HepG2 (cell line): Measurements from ENCODE around the gene MICAL3. TPM values are rescaled to one million over a fixed set of nuclear protein-coding genes. Genes with fewer than 3 reads are reported as not detected.

Experiments used
- HNRNPLL ChIP-seq: fragments of 200-400 bp; formaldehyde crosslinking; IDR thresholded peaks from 2 replicates; pipeline ENCODE4 v1.6.1; 2017; ENCODE audit warnings: mild to moderate bottlenecking, low read depth, low read length; ENCODE audit not compliant: poor library complexity, severe bottlenecking
- NAIF1 ChIP-seq: sonication (generic); formaldehyde crosslinking; IDR thresholded peaks from 2 replicates; pipeline ENCODE4 v1.5.0; 2020; ENCODE audit warnings: mild to moderate bottlenecking, missing genetic modification reagents, borderline replicate concordance
- REXO4 ChIP-seq: sonication (generic); formaldehyde crosslinking; IDR thresholded peaks from 2 replicates; pipeline ENCODE4 v1.8.0; 2022; ENCODE audit warnings: missing genetic modification reagents, mild to moderate bottlenecking, borderline replicate concordance
- RXRA ChIP-seq: sonication (generic); formaldehyde crosslinking; IDR thresholded peaks from 2 replicates; pipeline ENCODE4 v1.5.1; 2020; ENCODE audit warnings: missing genetic modification reagents
- SIX1 ChIP-seq: sonication (generic); formaldehyde crosslinking; IDR thresholded peaks from 2 replicates; pipeline ENCODE4 v1.4.0; 2020; ENCODE audit warnings: missing genetic modification reagents, borderline replicate concordance
- SMC3 ChIP-seq: IDR thresholded peaks from 2 replicates; pipeline ENCODE4 v1.6.1; 2011; ENCODE audit warnings: low read length, improper control_type of control experiment
- SRY ChIP-seq: sonication (generic); formaldehyde crosslinking; IDR thresholded peaks from 2 replicates; pipeline ENCODE4 v1.8.0; 2022; ENCODE audit warnings: mild to moderate bottlenecking, missing genetic modification reagents
- TEAD3 ChIP-seq: optimal IDR thresholded peaks from 2 replicates; pipeline ENCODE3; 2016; ENCODE audit warnings: borderline replicate concordance
- ZBTB40 ChIP-seq, 2 experiments: fragments of 450-650 bp in 1 of 2; sonication (generic) in 1 of 2; formaldehyde crosslinking in 1 of 2; IDR thresholded peaks; 2 replicates each; pipeline versions ENCODE4 v1.6.1 to v1.8.0; 2016 to 2022; ENCODE audit warnings: antibody characterized with exemption in 1 of 2, mild to moderate bottlenecking in 1 of 2, missing genetic modification reagents in 1 of 2
- ZC3H13 ChIP-seq: sonication (generic); formaldehyde crosslinking; IDR thresholded peaks from 2 replicates; pipeline ENCODE4 v1.8.1; 2023; ENCODE audit warnings: mild to moderate bottlenecking, missing genetic modification reagents, moderate library complexity
- ZNF335 ChIP-seq: sonication (generic); formaldehyde crosslinking; IDR thresholded peaks from 2 replicates; pipeline ENCODE4 v1.4.0; 2020; ENCODE audit warnings: missing genetic modification reagents
- ZNF660 ChIP-seq: sonication (generic); formaldehyde crosslinking; IDR thresholded peaks from 2 replicates; pipeline ENCODE4 v1.5.1; 2020; ENCODE audit warnings: mild to moderate bottlenecking, low read depth, missing genetic modification reagents, borderline replicate concordance
- polyA plus RNA-seq, 8 experiments: library from polyadenylated mRNA; depleted of rRNA in 3 of 8; stranded (reverse) in 7 of 8; unstranded in 1 of 8; fragments of >200 nt; fragmentation: Illumina TruSeq in 4 of 8; extraction: Trizol in 4 of 8; gene quantifications; 2 replicates each; pipeline versions ENCODE4 v1.2.1 to v1.2.3, GENCODE V29; 2011 to 2016; ENCODE audit warnings: low read depth in 4 of 8, missing spikeins in 1 of 8, mixed read lengths in 1 of 8; ENCODE audit not compliant: insufficient read depth in 1 of 8
- total RNA-seq, 5 experiments: library from RNA; depleted of rRNA; stranded (reverse); fragments of >200 nt; fragmentation: Illumina TruSeq; extraction: Trizol; gene quantifications; 2 replicates each; pipeline ENCODE4 v1.2.3, GENCODE V29; 2016; ENCODE audit warnings: low read depth in 1 of 5
- TF ChIP-seq, protein P1 (sequence below): sonication (generic); formaldehyde crosslinking; IDR thresholded peaks from 2 replicates; pipeline ENCODE4 v1.5.0; 2020; ENCODE audit warnings: mild to moderate bottlenecking, missing genetic modification reagents, borderline replicate concordance

The MICAL3 gene
- total and polyA plus RNA-seq, 2 of the 13 experiments (the other 11 are each of a cell fraction or from before 2014, with no cell fraction given) = 5.3 to 12.5 TPM

- TF ChIP-seq ZNF335 = no peak
- no peak for TF ChIP-seq HNRNPLL
- no peak for TF ChIP-seq ZBTB40 (IDR thresholded peaks at IDR 0.05)
- TF ChIP-seq ZBTB40 (CRISPR knock-in tag; IDR thresholded peaks at IDR 0.05) = no peak; the same call in 1 of the 2 replicates
- TF ChIP-seq ZC3H13 = no peak
- no peak for TF ChIP-seq ZNF660 (CRISPR knock-in tag)
- TF ChIP-seq TEAD3 (CRISPR knock-in tag) = no peak
- TF ChIP-seq REXO4 (CRISPR knock-in tag) = no peak
- TF ChIP-seq RXRA (CRISPR knock-in tag) = peak; percentile 41; the same call in 1 of the 2 replicates
- no peak for TF ChIP-seq NAIF1 (CRISPR knock-in tag)
- TF ChIP-seq, protein P1, sequence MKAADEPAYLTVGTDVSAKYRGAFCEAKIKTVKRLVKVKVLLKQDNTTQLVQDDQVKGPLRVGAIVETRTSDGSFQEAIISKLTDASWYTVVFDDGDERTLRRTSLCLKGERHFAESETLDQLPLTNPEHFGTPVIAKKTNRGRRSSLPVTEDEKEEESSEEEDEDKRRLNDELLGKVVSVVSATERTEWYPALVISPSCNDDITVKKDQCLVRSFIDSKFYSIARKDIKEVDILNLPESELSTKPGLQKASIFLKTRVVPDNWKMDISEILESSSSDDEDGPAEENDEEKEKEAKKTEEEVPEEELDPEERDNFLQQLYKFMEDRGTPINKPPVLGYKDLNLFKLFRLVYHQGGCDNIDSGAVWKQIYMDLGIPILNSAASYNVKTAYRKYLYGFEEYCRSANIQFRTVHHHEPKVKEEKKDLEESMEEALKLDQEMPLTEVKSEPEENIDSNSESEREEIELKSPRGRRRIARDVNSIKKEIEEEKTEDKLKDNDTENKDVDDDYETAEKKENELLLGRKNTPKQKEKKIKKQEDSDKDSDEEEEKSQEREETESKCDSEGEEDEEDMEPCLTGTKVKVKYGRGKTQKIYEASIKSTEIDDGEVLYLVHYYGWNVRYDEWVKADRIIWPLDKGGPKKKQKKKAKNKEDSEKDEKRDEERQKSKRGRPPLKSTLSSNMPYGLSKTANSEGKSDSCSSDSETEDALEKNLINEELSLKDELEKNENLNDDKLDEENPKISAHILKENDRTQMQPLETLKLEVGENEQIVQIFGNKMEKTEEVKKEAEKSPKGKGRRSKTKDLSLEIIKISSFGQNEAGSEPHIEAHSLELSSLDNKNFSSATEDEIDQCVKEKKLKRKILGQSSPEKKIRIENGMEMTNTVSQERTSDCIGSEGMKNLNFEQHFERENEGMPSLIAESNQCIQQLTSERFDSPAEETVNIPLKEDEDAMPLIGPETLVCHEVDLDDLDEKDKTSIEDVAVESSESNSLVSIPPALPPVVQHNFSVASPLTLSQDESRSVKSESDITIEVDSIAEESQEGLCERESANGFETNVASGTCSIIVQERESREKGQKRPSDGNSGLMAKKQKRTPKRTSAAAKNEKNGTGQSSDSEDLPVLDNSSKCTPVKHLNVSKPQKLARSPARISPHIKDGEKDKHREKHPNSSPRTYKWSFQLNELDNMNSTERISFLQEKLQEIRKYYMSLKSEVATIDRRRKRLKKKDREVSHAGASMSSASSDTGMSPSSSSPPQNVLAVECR (CRISPR knock-in tag) = peak; percentile 53; the same call in 1 of the 2 replicates
- no peak for TF ChIP-seq SRY (CRISPR knock-in tag)
- TF ChIP-seq SIX1 (CRISPR knock-in tag) = no peak
- no peak for TF ChIP-seq SMC3
These were observed 242.9 kb downstream of the MICAL3 start (continued) for GRCh38 chr22:17781319-17782031.
